ENCODE results near the gene PBRM1.

- no peak for TF ChIP-seq CTCF (IDR thresholded peaks at IDR 0.05)
- TF ChIP-seq POLR2A (IDR thresholded peaks at IDR 0.05): no peak
Observed at GRCh38 chr3:52697632-52697965, 11.9 kb upstream of the PBRM1 start.

Measured in heart left ventricle (tissue), 13 donors.